ENCODE measurements around the gene CD40.

DNA sequence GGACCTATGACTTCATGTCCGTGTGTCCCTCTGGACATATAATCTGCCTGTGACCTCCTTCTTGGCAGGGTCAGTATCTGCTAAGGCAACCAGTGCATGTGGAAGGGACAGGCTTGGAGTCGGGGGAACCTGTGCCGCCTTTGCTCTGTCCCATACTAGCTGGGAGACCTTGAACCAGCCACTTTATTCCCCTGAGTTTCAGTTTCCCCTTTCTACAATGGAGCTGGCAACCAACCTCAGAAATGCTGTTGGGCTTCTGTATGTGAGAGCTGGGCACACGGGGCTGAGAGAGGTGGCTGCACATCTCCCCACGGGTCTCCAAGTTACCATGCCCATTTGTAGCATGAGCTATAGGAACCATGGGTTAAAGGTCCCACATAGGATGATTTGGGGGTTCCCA lies 53.8 kb downstream of the CD40 start:
- TF ChIP-seq SMC3 (IDR thresholded peaks at IDR 0.05) (no peak), JUN (IDR thresholded peaks at IDR 0.05) (no peak), CTCF (IDR thresholded peaks at IDR 0.05) (no peak), POLR2AphosphoS2 (conservative IDR thresholded peaks at IDR 0.05; ENCODE audit: low read length) (no peak), CHD2 (IDR thresholded peaks at IDR 0.05; ENCODE audit: low read length, partially characterized antibody) (no peak), RCOR1 (IDR thresholded peaks at IDR 0.05; ENCODE audit: low read depth, low read length) (no peak), ESRRA (IDR thresholded peaks at IDR 0.05; ENCODE audit: borderline replicate concordance, low read length) (no peak), POLR2A (IDR thresholded peaks at IDR 0.05; ENCODE audit: low read length) (no peak)
- TF ChIP-seq, protein P1, sequence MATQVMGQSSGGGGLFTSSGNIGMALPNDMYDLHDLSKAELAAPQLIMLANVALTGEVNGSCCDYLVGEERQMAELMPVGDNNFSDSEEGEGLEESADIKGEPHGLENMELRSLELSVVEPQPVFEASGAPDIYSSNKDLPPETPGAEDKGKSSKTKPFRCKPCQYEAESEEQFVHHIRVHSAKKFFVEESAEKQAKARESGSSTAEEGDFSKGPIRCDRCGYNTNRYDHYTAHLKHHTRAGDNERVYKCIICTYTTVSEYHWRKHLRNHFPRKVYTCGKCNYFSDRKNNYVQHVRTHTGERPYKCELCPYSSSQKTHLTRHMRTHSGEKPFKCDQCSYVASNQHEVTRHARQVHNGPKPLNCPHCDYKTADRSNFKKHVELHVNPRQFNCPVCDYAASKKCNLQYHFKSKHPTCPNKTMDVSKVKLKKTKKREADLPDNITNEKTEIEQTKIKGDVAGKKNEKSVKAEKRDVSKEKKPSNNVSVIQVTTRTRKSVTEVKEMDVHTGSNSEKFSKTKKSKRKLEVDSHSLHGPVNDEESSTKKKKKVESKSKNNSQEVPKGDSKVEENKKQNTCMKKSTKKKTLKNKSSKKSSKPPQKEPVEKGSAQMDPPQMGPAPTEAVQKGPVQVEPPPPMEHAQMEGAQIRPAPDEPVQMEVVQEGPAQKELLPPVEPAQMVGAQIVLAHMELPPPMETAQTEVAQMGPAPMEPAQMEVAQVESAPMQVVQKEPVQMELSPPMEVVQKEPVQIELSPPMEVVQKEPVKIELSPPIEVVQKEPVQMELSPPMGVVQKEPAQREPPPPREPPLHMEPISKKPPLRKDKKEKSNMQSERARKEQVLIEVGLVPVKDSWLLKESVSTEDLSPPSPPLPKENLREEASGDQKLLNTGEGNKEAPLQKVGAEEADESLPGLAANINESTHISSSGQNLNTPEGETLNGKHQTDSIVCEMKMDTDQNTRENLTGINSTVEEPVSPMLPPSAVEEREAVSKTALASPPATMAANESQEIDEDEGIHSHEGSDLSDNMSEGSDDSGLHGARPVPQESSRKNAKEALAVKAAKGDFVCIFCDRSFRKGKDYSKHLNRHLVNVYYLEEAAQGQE (IDR thresholded peaks at IDR 0.05), result no peak
- TF ChIP-seq, protein P2, sequence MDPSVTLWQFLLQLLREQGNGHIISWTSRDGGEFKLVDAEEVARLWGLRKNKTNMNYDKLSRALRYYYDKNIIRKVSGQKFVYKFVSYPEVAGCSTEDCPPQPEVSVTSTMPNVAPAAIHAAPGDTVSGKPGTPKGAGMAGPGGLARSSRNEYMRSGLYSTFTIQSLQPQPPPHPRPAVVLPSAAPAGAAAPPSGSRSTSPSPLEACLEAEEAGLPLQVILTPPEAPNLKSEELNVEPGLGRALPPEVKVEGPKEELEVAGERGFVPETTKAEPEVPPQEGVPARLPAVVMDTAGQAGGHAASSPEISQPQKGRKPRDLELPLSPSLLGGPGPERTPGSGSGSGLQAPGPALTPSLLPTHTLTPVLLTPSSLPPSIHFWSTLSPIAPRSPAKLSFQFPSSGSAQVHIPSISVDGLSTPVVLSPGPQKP (IDR thresholded peaks at IDR 0.05; ENCODE audit: low read depth, low read length), result no peak

All from A549 (cell line).